H1 (cell line): ENCODE measurements around the gene HK2. TPM values are rescaled to one million over a fixed set of nuclear protein-coding genes. Genes with fewer than 3 reads are reported as not detected.

Experiments
- CTCF ChIA-PET: fragments of 300-600 bp; sonication (Branson Sonifier 250); formaldehyde crosslinking; loops from one replicate; lab custom pipeline; 2021; ENCODE audit not compliant: partially characterized antibody; lab: Charles Lee
- POLR2A ChIA-PET: fragments of 300-600 bp; sonication (Branson Sonifier 250); formaldehyde crosslinking; loops from one replicate; lab custom pipeline; 2021; ENCODE audit warnings: inconsistent platforms; ENCODE audit not compliant: partially characterized antibody; lab: Charles Lee
- DNase-seq, 2 experiments: peaks; one replicate each; pipeline versions ENCODE4 v3.0.0 to v3.0.0-alpha.2; 2010 to 2022; ENCODE audit warnings: low spot score in 2 of 2, low read depth in 1 of 2, mixed read lengths in 1 of 2
- FAIRE-seq: peaks from 2 replicates; lab custom pipeline; 2011; peaks lifted over from hg19 to GRCh38; lab: Jason Lieb, UNC
- H2AFZ ChIP-seq: 2 replicates; pipeline ENCODE4 v1.8.1; 2012; ENCODE audit warnings: low read length, inconsistent platforms
- H2AK5ac ChIP-seq: 2 replicates; pipeline ENCODE4 v1.6.1; 2013; ENCODE audit warnings: low read depth, low read length
- H2BK120ac ChIP-seq: replicated peaks from 2 replicates; pipeline ENCODE3; 2013; ENCODE audit warnings: low read depth, low read length, inconsistent platforms
- H2BK12ac ChIP-seq: 2 replicates; pipeline ENCODE4 v1.6.1; 2013; ENCODE audit warnings: low read depth, low read length
- H2BK15ac ChIP-seq: 2 replicates; pipeline ENCODE4 v1.6.1; 2013; ENCODE audit warnings: low read length
- H2BK20ac ChIP-seq: 2 replicates; pipeline ENCODE4 v1.6.1; 2013; ENCODE audit warnings: low read length
- H2BK5ac ChIP-seq: 2 replicates; pipeline ENCODE4 v1.6.1; 2013; ENCODE audit warnings: low read depth, low read length
- H3K14ac ChIP-seq: 2 replicates; pipeline ENCODE4 v1.6.1; 2013; ENCODE audit warnings: inconsistent platforms; ENCODE audit not compliant: insufficient read length
- H3K18ac ChIP-seq: 2 replicates; pipeline ENCODE4 v1.6.1; 2013; ENCODE audit warnings: low read length; ENCODE audit errors: extremely low read depth
- H3K23ac ChIP-seq: 2 replicates; pipeline ENCODE4 v1.6.1; 2013; ENCODE audit warnings: inconsistent platforms; ENCODE audit not compliant: insufficient read length
- H3K23me2 ChIP-seq: 2 replicates; pipeline ENCODE4 v1.6.1; 2013; ENCODE audit warnings: low read depth, low read length
- H3K27ac ChIP-seq: 2 replicates; pipeline ENCODE4 v1.6.1; 2011; ENCODE audit warnings: low read depth, low read length, inconsistent platforms
- H3K27me3 ChIP-seq, 4 experiments: replicated peaks in 1 of 4; 1 replicate in 1 of 4; 2 replicates in 3 of 4; pipeline versions ENCODE4 v1.6.1 to v1.8.1; 2011 to 2013; ENCODE audit warnings: low read length in 3 of 4, mild to moderate bottlenecking in 3 of 4, inconsistent platforms in 2 of 4, mixed read lengths in 2 of 4, moderate library complexity in 1 of 4; ENCODE audit not compliant: control insufficient read depth in 3 of 4, insufficient read depth in 3 of 4; ENCODE audit errors: extremely low read depth in 1 of 4
- H3K36me3 ChIP-seq, 4 experiments: 2 replicates each; pipeline versions ENCODE4 v1.6.1 to v1.8.1; 2011 to 2013; ENCODE audit warnings: mild to moderate bottlenecking in 4 of 4, low read length in 3 of 4, moderate library complexity in 2 of 4, control low read depth in 1 of 4, inconsistent platforms in 1 of 4; ENCODE audit not compliant: insufficient read depth in 4 of 4, control insufficient read depth in 2 of 4
- H3K4ac ChIP-seq: replicated peaks from 2 replicates; pipeline ENCODE3; 2013; ENCODE audit warnings: low read length, low read depth, mixed read lengths, inconsistent platforms; ENCODE audit not compliant: insufficient read length
- H3K4me1 ChIP-seq, 4 experiments: replicated peaks in 1 of 4; 1 replicate in 1 of 4; 2 replicates in 3 of 4; pipeline versions ENCODE4 v1.6.1 to v1.8.1; 2011 to 2013; ENCODE audit warnings: low read length in 3 of 4, inconsistent platforms in 2 of 4, mixed read lengths in 1 of 4; ENCODE audit not compliant: insufficient read depth in 4 of 4, control insufficient read depth in 3 of 4
- H3K4me2 ChIP-seq, 2 experiments: 2 replicates each; pipeline versions ENCODE4 v1.6.1 to v1.8.1; 2011 to 2013; ENCODE audit warnings: low read depth in 2 of 2, low read length in 2 of 2, control low read depth in 1 of 2, inconsistent platforms in 1 of 2, mild to moderate bottlenecking in 1 of 2; ENCODE audit not compliant: insufficient read depth in 1 of 2
- H3K4me3 ChIP-seq, 4 experiments: fragments of 200-600, 300-600 bp in 1 of 4; sonication (generic), shearing (Covaris generic), sonication (Bioruptor Twin) in 1 of 4; 2 replicates each; pipeline versions ENCODE4 v1.5.1 to v1.8.1; 2011 to 2016; ENCODE audit warnings: low read length in 4 of 4, low read depth in 3 of 4, control low read depth in 2 of 4, inconsistent platforms in 2 of 4, mild to moderate bottlenecking in 2 of 4, mixed read lengths in 1 of 4, moderate library complexity in 1 of 4; ENCODE audit not compliant: insufficient read depth in 2 of 4; ENCODE audit errors: extremely low read depth in 1 of 4
- H3K56ac ChIP-seq: replicated peaks from 2 replicates; pipeline ENCODE3; 2013; ENCODE audit warnings: low read depth, mild to moderate bottlenecking, mixed read lengths, low read length, inconsistent platforms; ENCODE audit not compliant: insufficient read length
- H3K79me1 ChIP-seq: 2 replicates; pipeline ENCODE4 v1.6.1; 2013; ENCODE audit warnings: low read depth, low read length, control low read depth
- H3K79me2 ChIP-seq, 2 experiments: 2 replicates each; pipeline versions ENCODE4 v1.6.1 to v1.8.1; 2012 to 2013; ENCODE audit warnings: low read length in 2 of 2, mild to moderate bottlenecking in 2 of 2, inconsistent platforms in 1 of 2; ENCODE audit not compliant: insufficient read depth in 2 of 2, control insufficient read depth in 1 of 2
- H3K9ac ChIP-seq, 4 experiments: replicated peaks in 1 of 4; 1 replicate in 1 of 4; 2 replicates in 3 of 4; pipeline versions ENCODE4 v1.6.1 to v1.8.1; 2011 to 2013; ENCODE audit warnings: low read depth in 3 of 4, low read length in 3 of 4, control low read depth in 2 of 4, mild to moderate bottlenecking in 2 of 4, moderate library complexity in 2 of 4, inconsistent platforms in 1 of 4; ENCODE audit errors: extremely low read depth in 1 of 4
- H3K9me3 ChIP-seq, 2 experiments: 2 replicates each; pipeline versions ENCODE4 v1.6.1 to v1.8.1; 2012 to 2013; ENCODE audit warnings: mild to moderate bottlenecking in 2 of 2, moderate library complexity in 2 of 2, control low read depth in 1 of 2, inconsistent platforms in 1 of 2, low read depth in 1 of 2, low read length in 1 of 2, mixed read lengths in 1 of 2; ENCODE audit not compliant: insufficient read depth in 2 of 2
- H4K20me1 ChIP-seq, 2 experiments: replicated peaks in 1 of 2; 2 replicates each; pipeline versions ENCODE3 to v1.8.1; 2011 to 2013; ENCODE audit warnings: inconsistent platforms in 2 of 2, low read length in 2 of 2, mild to moderate bottlenecking in 1 of 2; ENCODE audit not compliant: insufficient read depth in 2 of 2, control insufficient read depth in 1 of 2
- H4K5ac ChIP-seq: 2 replicates; pipeline ENCODE4 v1.6.1; 2013; ENCODE audit warnings: low read length, low read depth, mixed read lengths, inconsistent platforms; ENCODE audit not compliant: insufficient read length
- H4K8ac ChIP-seq: 2 replicates; pipeline ENCODE4 v1.8.0; 2013; ENCODE audit warnings: mild to moderate bottlenecking, moderate library complexity, low read length, inconsistent platforms; ENCODE audit not compliant: insufficient read depth; ENCODE audit errors: extremely low read depth
- H4K91ac ChIP-seq: replicated peaks from 2 replicates; pipeline ENCODE3; 2013; ENCODE audit warnings: low read length, mixed read lengths, inconsistent platforms; ENCODE audit not compliant: insufficient read length
- ASH2L ChIP-seq: fragments of 200-600, 300-600 bp; sonication (generic); IDR thresholded peaks from one replicate; pipeline ENCODE4 v1.7.1; 2017; ENCODE audit warnings: low read length
- BRCA1 ChIP-seq: IDR thresholded peaks from 2 replicates; pipeline ENCODE4 v1.6.1; 2012; ENCODE audit warnings: low read depth, low read length, improper control_type of control experiment
- CHD1 ChIP-seq: IDR thresholded peaks from 2 replicates; pipeline ENCODE4 v1.6.1; 2012; ENCODE audit warnings: low read depth, low read length, improper control_type of control experiment
- EP300 ChIP-seq, 2 experiments: IDR thresholded peaks; 1 replicate in 1 of 2; 2 replicates in 1 of 2; pipeline ENCODE4 v1.6.1; 2011 to 2012; ENCODE audit warnings: low read depth in 2 of 2, low read length in 2 of 2, mild to moderate bottlenecking in 2 of 2, borderline replicate concordance in 1 of 2, inconsistent platforms in 1 of 2, moderate library complexity in 1 of 2
- GABPA ChIP-seq: IDR thresholded peaks from 2 replicates; pipeline ENCODE4 v1.6.1; 2011; ENCODE audit warnings: mild to moderate bottlenecking, low read length, moderate library complexity, borderline replicate concordance; ENCODE audit not compliant: insufficient read depth
- HDAC2 ChIP-seq, 2 experiments: fragments of 300-600 bp in 1 of 2; sonication (generic) in 1 of 2; IDR thresholded peaks; 2 replicates each; pipeline ENCODE4 v1.6.1; 2011 to 2012; ENCODE audit warnings: low read depth in 2 of 2, low read length in 2 of 2, mild to moderate bottlenecking in 2 of 2, moderate library complexity in 2 of 2, borderline replicate concordance in 1 of 2, inconsistent platforms in 1 of 2
- JUND ChIP-seq: IDR thresholded peaks from 2 replicates; pipeline ENCODE4 v1.6.1; 2011; ENCODE audit warnings: mild to moderate bottlenecking, improper control_type of control experiment, low read length
- NRF1 ChIP-seq: IDR thresholded peaks from 2 replicates; pipeline ENCODE4 v1.6.1; 2011; ENCODE audit warnings: mild to moderate bottlenecking, low read depth, low read length, improper control_type of control experiment
- PHF8 ChIP-seq: fragments of 200-600 bp; sonication (generic); conservative IDR thresholded peaks from 2 replicates; pipeline ENCODE4 v1.7.1; 2012; ENCODE audit warnings: low read depth, mild to moderate bottlenecking, inconsistent platforms, low read length, moderate library complexity
- TAF1 ChIP-seq: IDR thresholded peaks from 2 replicates; pipeline ENCODE4 v1.6.1; 2011; ENCODE audit warnings: mild to moderate bottlenecking, low read depth, low read length
- TBP ChIP-seq: IDR thresholded peaks from 2 replicates; pipeline ENCODE4 v1.6.1; 2011; ENCODE audit warnings: low read depth, low read length, improper control_type of control experiment
- WGBS, 2 experiments: shearing (Covaris generic) in 1 of 2; methylation state at CpG; one replicate each; pipeline versions ENCODE4 v1.1.6 to v1.1.7; 2013 to 2015; ENCODE audit warnings: low lambda C conversion rate in 2 of 2, mixed read lengths in 2 of 2, inconsistent platforms in 1 of 2, low coverage in 1 of 2, missing lambda C conversion rate in 1 of 2; ENCODE audit not compliant: insufficient replicate concordance in 2 of 2, insufficient coverage in 1 of 2, insufficient read length in 1 of 2; ENCODE audit errors: extremely low coverage in 1 of 2, missing lambda C conversion rate in 1 of 2; 5-methylcytosine and 5-hydroxymethylcytosine counted together
- polyA plus RNA-seq, 7 experiments: library from polyadenylated mRNA; depleted of rRNA in 3 of 7; stranded (reverse) in 5 of 7; unstranded in 2 of 7; fragments of >200 nt in 5 of 7; fragments of 200-250 nt in 2 of 7; gene quantifications; 1 replicate in 5 of 7; 2 replicates in 1 of 7; 4 replicates in 1 of 7; pipeline versions ENCODE4 v1.2.1 to v1.2.3, GENCODE V29; 2011 to 2013; ENCODE audit warnings: missing spikeins in 2 of 7, mixed read lengths in 2 of 7
- total RNA-seq: library from RNA; stranded (reverse); fragmentation: NEBNext Ultra II Directional; extraction: Animal tissue kit (Norgen Biotek cat#: 25700); gene quantifications from 2 replicates; pipeline ENCODE4 v1.2.1, GENCODE V29; 2021
- TF ChIP-seq, protein P1 (sequence below): IDR thresholded peaks from 2 replicates; pipeline ENCODE4 v1.6.1; 2011; ENCODE audit warnings: low read depth, mild to moderate bottlenecking, low read length; ENCODE audit not compliant: insufficient read depth
- TF ChIP-seq, protein P2 (sequence below): IDR thresholded peaks from 2 replicates; pipeline ENCODE4 v1.6.1; 2012; ENCODE audit warnings: inconsistent platforms

Gene HK2
- total and polyA plus RNA-seq, 2 of the 8 experiments (the other 6 are each of a cell fraction or from before 2014, with no cell fraction given), result 22.1 to 61.9 TPM

DNA sequence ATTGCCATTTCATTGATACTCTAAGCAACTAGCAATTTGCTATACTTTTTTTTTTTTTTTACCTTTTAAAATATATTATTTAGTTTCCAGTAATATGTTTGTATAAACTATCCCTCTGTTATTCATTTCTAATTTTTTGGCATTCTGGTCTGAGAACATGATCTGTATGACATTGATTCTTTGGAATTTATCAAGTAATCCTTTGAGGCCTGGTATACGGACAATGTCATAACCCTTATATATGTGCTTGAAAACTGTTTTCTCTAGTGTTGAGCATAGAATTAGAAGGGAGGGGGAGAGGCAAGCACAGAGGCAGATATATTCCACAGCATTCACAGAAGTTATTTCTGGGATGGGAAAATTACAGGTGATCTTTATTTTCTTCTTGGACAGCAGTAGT is 76.3 kb downstream of the HK2 start:
- peaks cover 0 to 7% (median 5%) of the 10 kb centered on the region in 4 experiments; a peak in 3 of 7 replicates for H3K27me3 ChIP-seq
- H2BK5ac ChIP-seq, result no peak overlapping the region
- POLR2A ChIA-PET, result no interaction called here
- no peaks in the 10 kb centered on the region for H3K36me3 ChIP-seq
- no peak overlapping the region for H3K4me2 ChIP-seq
- no peak overlapping the region for H4K5ac ChIP-seq
- CTCF ChIA-PET, result no interaction called here
- H2BK12ac ChIP-seq, result no peak overlapping the region
- FAIRE-seq, result no peak
- no peak overlapping the region for H3K18ac ChIP-seq
- H3K4me3 ChIP-seq, result no peak overlapping the region
- no peak overlapping the region for H2BK15ac ChIP-seq
- no peak overlapping the region for H3K56ac ChIP-seq
- peaks cover 0 to 3% (median 1%) of the 10 kb centered on the region in 4 experiments; a peak in 2 of 7 replicates for H3K4me1 ChIP-seq
- DNase-seq, result no peak
- H2BK120ac ChIP-seq, result no peak overlapping the region
- H3K23me2 ChIP-seq, result no peaks in the 10 kb centered on the region
- H2BK20ac ChIP-seq, result no peak overlapping the region
- H2AFZ ChIP-seq, result no peak overlapping the region
- H4K91ac ChIP-seq, result no peak overlapping the region
- H3K14ac ChIP-seq, result no peak overlapping the region
- no peak overlapping the region for H3K27ac ChIP-seq
- H3K23ac ChIP-seq, result no peak overlapping the region
- 0 out of 4 replicates have a peak, but pooled peaks cover 0 to 2% of the 10 kb centered on the region in 2 experiments for H3K9me3 ChIP-seq
- no peak overlapping the region for H2AK5ac ChIP-seq
- H4K8ac ChIP-seq, result no peak overlapping the region
- no peak overlapping the region for H3K9ac ChIP-seq
- no peaks in the 10 kb centered on the region for H3K79me1 ChIP-seq
- H3K79me2 ChIP-seq, result no peaks in the 10 kb centered on the region
- no peak overlapping the region for H3K4ac ChIP-seq
- 100% methylated on average over 1 of the region's 1 CpG; no CpG with 5 or more reads in 1 of the 2 experiments for WGBS, 2 experiments
- H4K20me1 ChIP-seq, result no peaks in the 10 kb centered on the region
- TF ChIP-seq TBP (no peak), PHF8 (no peak), JUND (no peak), EP300 (IDR thresholded peaks at IDR 0.05; ENCODE audit: borderline replicate concordance in 1 of 2, low read depth in 2 of 2, low read length in 2 of 2) (no peak), NRF1 (no peak), TAF1 (no peak), GABPA (no peak), ASH2L (no peak), CHD1 (no peak), BRCA1 (no peak), HDAC2 (IDR thresholded peaks at IDR 0.05; ENCODE audit: borderline replicate concordance in 1 of 2, low read depth in 2 of 2, low read length in 2 of 2) (no peak)
- TF ChIP-seq, protein P1, sequence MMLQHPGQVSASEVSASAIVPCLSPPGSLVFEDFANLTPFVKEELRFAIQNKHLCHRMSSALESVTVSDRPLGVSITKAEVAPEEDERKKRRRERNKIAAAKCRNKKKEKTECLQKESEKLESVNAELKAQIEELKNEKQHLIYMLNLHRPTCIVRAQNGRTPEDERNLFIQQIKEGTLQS, result no peak
- TF ChIP-seq, protein P2, sequence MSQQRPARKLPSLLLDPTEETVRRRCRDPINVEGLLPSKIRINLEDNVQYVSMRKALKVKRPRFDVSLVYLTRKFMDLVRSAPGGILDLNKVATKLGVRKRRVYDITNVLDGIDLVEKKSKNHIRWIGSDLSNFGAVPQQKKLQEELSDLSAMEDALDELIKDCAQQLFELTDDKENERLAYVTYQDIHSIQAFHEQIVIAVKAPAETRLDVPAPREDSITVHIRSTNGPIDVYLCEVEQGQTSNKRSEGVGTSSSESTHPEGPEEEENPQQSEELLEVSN, result no peak
